ENCODE results near the gene ITGA2B.

ITGA2B gene

DNA sequence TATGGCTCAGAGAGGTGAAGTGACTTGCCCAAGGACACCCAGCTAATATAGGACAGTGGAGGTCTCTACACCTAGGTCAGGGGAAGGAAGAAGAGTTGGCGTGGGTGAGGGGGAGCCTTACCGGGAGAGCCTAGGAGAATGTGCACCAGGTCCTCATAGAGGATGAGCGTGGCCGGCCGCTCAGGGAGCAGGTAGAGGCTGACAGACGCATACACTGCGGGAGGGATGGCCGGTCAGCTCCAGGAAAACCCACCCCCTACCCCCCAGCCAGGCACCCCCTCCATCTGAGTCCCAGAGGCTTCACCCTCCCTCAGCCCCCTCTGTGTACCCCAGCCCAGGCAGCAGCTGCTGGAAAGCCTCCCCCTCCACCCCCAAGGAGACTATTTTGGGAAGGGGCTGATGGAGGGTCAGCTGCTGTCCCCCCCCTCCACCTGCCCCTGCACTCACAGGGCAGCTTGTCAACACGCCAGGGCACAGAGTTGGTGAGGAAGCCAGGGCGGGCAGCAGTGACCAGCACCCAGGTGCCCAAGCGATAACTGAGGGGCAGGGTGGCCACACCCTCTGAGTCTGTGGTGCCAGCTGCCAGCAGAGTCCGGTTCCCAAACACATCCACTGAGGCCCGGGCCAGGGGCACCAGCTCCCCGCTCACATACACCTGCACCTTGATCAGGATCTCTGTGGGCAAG is 29.8 kb downstream of the ITGA2B start:
- in situ Hi-C loops (cut with HindIII; ENCODE audit: low sequenced_read_pairs): loop anchor here (25.0 kb wide), 1 partner anchor 278 kb away; no protein-coding TSS in a partner anchor
- H3K4me3 ChIP-seq (ENCODE audit: low read depth, low read length): no peak overlapping the region
- DNase-seq (ENCODE audit: low read depth): no peak
- TF ChIP-seq, protein P1, sequence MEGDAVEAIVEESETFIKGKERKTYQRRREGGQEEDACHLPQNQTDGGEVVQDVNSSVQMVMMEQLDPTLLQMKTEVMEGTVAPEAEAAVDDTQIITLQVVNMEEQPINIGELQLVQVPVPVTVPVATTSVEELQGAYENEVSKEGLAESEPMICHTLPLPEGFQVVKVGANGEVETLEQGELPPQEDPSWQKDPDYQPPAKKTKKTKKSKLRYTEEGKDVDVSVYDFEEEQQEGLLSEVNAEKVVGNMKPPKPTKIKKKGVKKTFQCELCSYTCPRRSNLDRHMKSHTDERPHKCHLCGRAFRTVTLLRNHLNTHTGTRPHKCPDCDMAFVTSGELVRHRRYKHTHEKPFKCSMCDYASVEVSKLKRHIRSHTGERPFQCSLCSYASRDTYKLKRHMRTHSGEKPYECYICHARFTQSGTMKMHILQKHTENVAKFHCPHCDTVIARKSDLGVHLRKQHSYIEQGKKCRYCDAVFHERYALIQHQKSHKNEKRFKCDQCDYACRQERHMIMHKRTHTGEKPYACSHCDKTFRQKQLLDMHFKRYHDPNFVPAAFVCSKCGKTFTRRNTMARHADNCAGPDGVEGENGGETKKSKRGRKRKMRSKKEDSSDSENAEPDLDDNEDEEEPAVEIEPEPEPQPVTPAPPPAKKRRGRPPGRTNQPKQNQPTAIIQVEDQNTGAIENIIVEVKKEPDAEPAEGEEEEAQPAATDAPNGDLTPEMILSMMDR (IDR thresholded peaks at IDR 0.05; ENCODE audit: low read depth, low read length, missing control alignments): no peak

DNA sequence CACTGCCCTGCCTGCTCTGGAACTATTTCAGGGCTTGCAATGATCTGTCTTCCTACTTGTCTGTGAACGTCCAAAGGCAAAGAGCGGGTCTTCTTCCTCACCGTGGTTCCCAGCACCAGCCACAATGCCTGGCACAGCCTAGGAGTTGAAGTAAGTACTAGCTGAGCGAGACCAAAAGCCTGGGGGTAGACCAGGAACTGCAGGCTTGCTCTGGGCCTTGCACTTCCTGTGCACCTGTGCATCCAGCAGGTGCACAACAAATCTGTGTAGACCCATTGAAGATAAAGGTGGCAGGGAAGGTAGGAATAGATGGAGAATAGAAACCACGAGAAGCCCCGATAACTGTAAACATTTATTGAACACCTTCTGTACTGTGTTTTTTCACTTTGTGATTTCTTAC is 30.4 kb downstream of the ITGA2B start:
- TF ChIP-seq, protein P1 (IDR thresholded peaks at IDR 0.05; ENCODE audit: low read depth, low read length, missing control alignments): no peak
- in situ Hi-C loops (cut with HindIII; ENCODE audit: low sequenced_read_pairs): loop anchor here (25.0 kb wide), 1 partner anchor 278 kb away; no protein-coding TSS in a partner anchor
- H3K4me3 ChIP-seq (ENCODE audit: low read depth, low read length): no peak overlapping the region
- DNase-seq (ENCODE audit: low read depth): no peak

DNA sequence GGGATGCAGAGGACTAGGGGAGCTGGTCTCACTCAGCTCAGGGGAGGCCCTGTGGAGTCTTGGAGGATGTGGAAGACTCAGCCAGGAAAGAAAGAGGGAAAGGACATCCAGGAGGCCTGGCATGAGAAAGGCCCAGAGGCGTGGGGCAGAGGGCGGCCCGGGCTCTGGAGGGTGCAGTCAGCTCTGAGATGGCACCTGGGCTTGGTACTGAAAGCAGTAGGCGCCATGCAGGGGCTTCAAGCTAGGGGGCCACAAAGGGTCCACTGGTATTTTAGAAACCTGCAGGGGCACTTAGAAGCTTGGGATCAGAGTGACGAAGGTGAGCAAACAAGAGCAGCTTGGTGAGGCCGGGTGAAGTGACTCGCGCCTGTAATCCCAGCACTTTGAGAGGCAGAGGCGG is 31.4 kb downstream of the ITGA2B start:
- in situ Hi-C loops (cut with HindIII; ENCODE audit: low sequenced_read_pairs): loop anchor here (25.0 kb wide), 1 partner anchor 279 kb away; no protein-coding TSS in a partner anchor
- TF ChIP-seq, protein P1 (IDR thresholded peaks at IDR 0.05; ENCODE audit: low read depth, low read length, missing control alignments): no peak
- no peak overlapping the region for H3K4me3 ChIP-seq (ENCODE audit: low read depth, low read length)
- no peak for DNase-seq (ENCODE audit: low read depth)

DNA sequence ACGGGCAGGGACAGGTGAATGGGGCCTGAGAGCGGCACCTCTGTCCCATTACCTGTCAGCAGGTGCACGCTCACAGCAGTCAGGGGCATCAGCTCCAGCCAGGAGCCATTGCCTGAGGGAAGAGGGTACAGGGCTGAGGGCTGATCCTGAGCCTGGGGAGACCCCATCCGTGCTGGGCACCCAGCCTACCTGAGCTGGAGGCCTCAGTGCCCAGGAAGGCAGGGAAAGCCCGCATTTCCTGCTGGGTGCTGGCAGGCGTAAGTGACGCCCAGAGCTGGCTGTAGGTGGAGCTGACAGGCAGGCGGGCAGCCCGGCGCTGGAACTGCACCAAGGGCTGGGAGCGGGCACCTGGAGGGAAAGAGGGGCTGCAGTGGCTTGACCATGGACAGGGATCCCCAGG is 33.2 kb downstream of the ITGA2B start:
- DNase-seq (ENCODE audit: low read depth): no peak
- TF ChIP-seq, protein P1 (IDR thresholded peaks at IDR 0.05; ENCODE audit: low read depth, low read length, missing control alignments): no peak
- no peak overlapping the region for H3K4me3 ChIP-seq (ENCODE audit: low read depth, low read length)
- in situ Hi-C loops (cut with HindIII; ENCODE audit: low sequenced_read_pairs): loop anchor here (25.0 kb wide), 1 partner anchor 281 kb away; no protein-coding TSS in a partner anchor

DNA sequence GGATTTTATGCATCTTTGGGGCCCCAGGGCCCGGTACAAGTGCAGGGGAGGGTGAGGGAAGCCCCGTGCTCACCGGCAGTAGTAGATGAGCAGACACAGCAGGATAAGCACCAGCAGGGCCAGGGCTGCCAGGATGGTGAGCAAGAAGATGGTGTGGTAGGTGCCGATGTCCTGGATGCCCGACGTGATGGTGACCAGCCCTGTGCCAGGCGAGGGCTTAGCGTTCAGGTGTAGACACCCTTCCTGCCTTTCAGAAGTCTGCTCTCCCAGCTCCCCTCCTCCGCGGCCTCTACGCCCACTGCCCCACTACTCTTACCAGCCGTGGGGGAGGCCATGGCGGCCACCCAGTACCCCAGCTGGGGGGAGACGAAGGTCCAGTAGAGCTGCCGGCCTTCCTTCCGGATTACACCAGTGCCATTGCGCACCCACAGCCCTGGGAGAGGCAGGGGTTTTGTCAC is 33.8 kb downstream of the ITGA2B start:
- DNase-seq (ENCODE audit: low read depth): no peak
- TF ChIP-seq, protein P1 (IDR thresholded peaks at IDR 0.05; ENCODE audit: low read depth, low read length, missing control alignments): no peak
- no peak overlapping the region for H3K4me3 ChIP-seq (ENCODE audit: low read depth, low read length)
- in situ Hi-C loops (cut with HindIII; ENCODE audit: low sequenced_read_pairs): loop anchor here (25.0 kb wide), 1 partner anchor 282 kb away; no protein-coding TSS in a partner anchor

DNA sequence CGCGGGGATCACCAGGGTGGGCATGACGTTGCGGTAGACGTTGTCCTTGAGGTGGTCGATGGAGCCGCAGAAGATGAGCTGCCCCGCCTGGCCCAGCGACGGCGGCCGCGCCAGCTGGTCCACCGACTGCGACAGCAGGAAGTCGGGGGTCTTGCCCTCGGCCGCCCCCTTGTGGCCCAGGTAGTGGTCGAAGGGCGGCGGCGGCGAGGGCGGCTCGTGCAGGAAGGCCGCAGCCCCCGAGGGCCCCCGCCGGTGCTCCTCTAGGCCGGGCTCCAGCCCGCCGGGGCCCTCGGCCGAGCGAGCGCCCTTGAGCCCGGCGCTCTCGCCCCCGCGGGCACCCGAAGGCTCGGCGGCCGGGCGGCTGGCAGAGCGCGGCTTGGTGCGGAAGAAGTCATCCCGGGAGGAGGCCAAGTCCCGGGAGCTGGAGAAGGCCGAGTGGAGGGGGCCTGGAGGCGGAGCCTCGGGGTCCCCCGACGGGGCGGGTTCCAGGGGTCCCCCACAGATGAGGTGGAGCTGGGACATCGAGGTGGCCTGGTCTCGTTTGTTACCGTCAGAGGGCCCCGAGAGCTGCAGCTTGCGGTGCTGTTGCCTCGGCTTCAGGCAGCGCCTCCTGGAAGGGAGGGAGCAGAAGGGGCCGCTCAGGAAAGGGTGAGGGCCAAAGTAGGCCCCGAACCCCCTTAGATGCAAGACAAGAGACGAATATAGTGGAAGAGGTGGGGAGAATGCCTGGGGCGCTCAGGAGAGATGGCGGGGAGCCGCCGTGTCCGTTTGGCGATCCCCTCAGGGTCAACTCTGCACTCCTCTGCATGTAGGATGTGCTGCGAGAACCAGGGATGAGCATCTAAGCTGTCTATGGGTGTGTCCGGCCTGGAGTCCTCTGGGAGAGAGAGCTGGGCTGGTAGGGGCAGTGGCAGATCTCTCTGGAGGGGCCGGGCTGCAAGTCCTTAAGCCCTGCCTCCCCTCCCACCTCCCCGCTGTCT is 34.6 kb downstream of the ITGA2B start:
- H3K4me3 ChIP-seq (ENCODE audit: low read depth, low read length): no peak overlapping the region
- in situ Hi-C loops (cut with HindIII; ENCODE audit: low sequenced_read_pairs): loop anchor here (25.0 kb wide), 1 partner anchor 282 kb away; no protein-coding TSS in a partner anchor
- DNase-seq (ENCODE audit: low read depth): no peak
- TF ChIP-seq, protein P1 (IDR thresholded peaks at IDR 0.05; ENCODE audit: low read depth, low read length, missing control alignments): peak; percentile 19
